GM12878 (cell line): Measurements from ENCODE around the gene MLPH. TPM values are rescaled to one million over a fixed set of nuclear protein-coding genes. Genes with fewer than 3 reads are reported as not detected.

Experiments
- ATAC-seq: fragments of 200-7000 bp; cut with Tn5 transposase; 3 replicates; pipeline ENCODE4 v1.9.1; 2020; ENCODE audit warnings: mild to moderate bottlenecking, moderate library complexity
- BruUV-seq: library from RNA; stranded (reverse); fragments of 400-500 nt; replicated peaks from 2 replicates; lab custom pipeline; 2021; lab: Mats Ljungman, UMichigan
- CTCF ChIA-PET: fragments of 300-600 bp; sonication (Branson Sonifier 250); formaldehyde crosslinking; extraction: SDS; loops from one replicate; lab custom pipeline; 2021; ENCODE audit warnings: inconsistent platforms; lab: Yijun Ruan, JAX
- POLR2A ChIA-PET: fragments of 350-600 bp; formaldehyde crosslinking; extraction: SDS; loops from one replicate; lab custom pipeline; 2021; ENCODE audit warnings: inconsistent platforms; lab: Charles Lee
- RAD21 ChIA-PET: fragments of 300-600 bp; sonication (Branson Sonifier 250); formaldehyde crosslinking; loops from one replicate; lab custom pipeline; 2023; ENCODE audit warnings: antibody characterized with exemption; ENCODE audit not compliant: unreplicated experiment; lab: Charles Lee
- SMC1A ChIA-PET: fragments of 300-600 bp; sonication (Branson Sonifier 250); formaldehyde crosslinking; loops from one replicate; lab custom pipeline; 2023; ENCODE audit not compliant: unreplicated experiment, uncharacterized antibody; lab: Charles Lee
- DNase-seq: peaks from one replicate; pipeline ENCODE4 v3.0.0-alpha.2; 2011; ENCODE audit warnings: low read depth, low spot score
- FAIRE-seq: peaks from 3 replicates; lab custom pipeline; 2011; peaks lifted over from hg19 to GRCh38; lab: Jason Lieb, UNC
- H2AFZ ChIP-seq: 2 replicates; pipeline ENCODE4 v1.6.0; 2011; ENCODE audit warnings: low read depth, low read length, control low read depth; ENCODE audit not compliant: control insufficient read depth
- H3K27ac ChIP-seq: 2 replicates; pipeline ENCODE4 v1.5.1; 2011; ENCODE audit warnings: control low read depth; ENCODE audit not compliant: control insufficient read depth, insufficient read depth
- H3K27me3 ChIP-seq, 2 experiments: replicated peaks in 1 of 2; 2 replicates each; pipeline versions ENCODE4 v1.6.0 to v1.6.1; 2011; ENCODE audit warnings: low read length in 1 of 2; ENCODE audit not compliant: control insufficient read depth in 2 of 2, insufficient read depth in 2 of 2
- H3K36me3 ChIP-seq, 2 experiments: 2 replicates each; pipeline ENCODE4 v1.5.1; 2011; ENCODE audit warnings: low read length in 1 of 2; ENCODE audit not compliant: control insufficient read depth in 2 of 2, insufficient read depth in 2 of 2
- H3K4me1 ChIP-seq: 2 replicates; pipeline ENCODE4 v1.6.1; 2011; ENCODE audit warnings: mild to moderate bottlenecking, low read length, moderate library complexity, mixed read lengths; ENCODE audit not compliant: control insufficient read depth, insufficient read depth
- H3K4me2 ChIP-seq: 2 replicates; pipeline ENCODE4 v1.6.0; 2011; ENCODE audit warnings: control low read depth; ENCODE audit not compliant: control insufficient read depth, insufficient read depth
- H3K4me3 ChIP-seq: fragments of 200-600 bp; sonication (generic); 2 replicates; pipeline ENCODE4 v1.5.1; 2016
- H3K79me2 ChIP-seq: 2 replicates; pipeline ENCODE4 v1.6.0; 2011; ENCODE audit warnings: low read length; ENCODE audit not compliant: control insufficient read depth, insufficient read depth
- H3K9ac ChIP-seq: 2 replicates; pipeline ENCODE4 v1.8.0; 2011; ENCODE audit warnings: low read length, control low read depth, mixed read lengths; ENCODE audit not compliant: control insufficient read depth, insufficient read depth
- H3K9me3 ChIP-seq: replicated peaks from 3 replicates; pipeline ENCODE4 v1.5.1; 2011; ENCODE audit warnings: mild to moderate bottlenecking, low read length; ENCODE audit not compliant: control insufficient read depth, insufficient read depth
- H4K20me1 ChIP-seq: 2 replicates; pipeline ENCODE4 v1.6.0; 2011; ENCODE audit not compliant: control insufficient read depth, insufficient read depth
- CBX5 ChIP-seq: sonication (generic); IDR thresholded peaks from 2 replicates; pipeline ENCODE4 v1.6.1; 2016; ENCODE audit warnings: low read depth, moderate library complexity, mild to moderate bottlenecking, inconsistent platforms
- CEBPZ ChIP-seq: fragments of 150-350 bp; IDR thresholded peaks from 2 replicates; pipeline ENCODE4 v1.6.1; 2016; ENCODE audit warnings: low read depth, low read length
- DPF2 ChIP-seq: fragments of 450-650 bp; IDR thresholded peaks from 2 replicates; pipeline ENCODE4 v1.6.1; 2017; ENCODE audit warnings: mild to moderate bottlenecking
- RAD21 ChIP-seq: IDR thresholded peaks from 2 replicates; pipeline ENCODE4 v1.6.1; 2011; ENCODE audit warnings: mild to moderate bottlenecking, low read depth, low read length, moderate library complexity; ENCODE audit not compliant: insufficient read depth
- SP1 ChIP-seq: IDR thresholded peaks from one replicate; pipeline ENCODE4 v1.6.1; 2011; ENCODE audit warnings: low read depth, low read length
- USF2 ChIP-seq: IDR thresholded peaks from 2 replicates; pipeline ENCODE4 v1.6.1; 2011; ENCODE audit warnings: low read depth, low read length, improper control_type of control experiment, borderline replicate concordance
- WGBS: methylation state at CpG from one replicate; pipeline ENCODE4 v1.1.6; 2016; ENCODE audit warnings: low lambda C conversion rate; ENCODE audit not compliant: insufficient replicate concordance, insufficient coverage; ENCODE audit errors: missing lambda C conversion rate; 5-methylcytosine and 5-hydroxymethylcytosine counted together
- in situ Hi-C: fragments of 300-500 bp; cut with MboI; formaldehyde crosslinking; loops from 9 replicates; pipeline ENCODE4 v1.14.3; 2018; ENCODE audit warnings: mixed read lengths
- intact Hi-C: fragments of 100-400 bp; cut with micrococcal nuclease; formaldehyde crosslinking; loops from one replicate; pipeline ENCODE4 v1.14.2; 2022; ENCODE audit not compliant: unreplicated experiment
- polyA plus RNA-seq, 11 experiments: library from polyadenylated mRNA; depleted of rRNA in 4 of 11; unstranded in 6 of 11; stranded (reverse) in 5 of 11; fragments of >200 nt; fragmentation: Nextera tagmentation in 4 of 11; fragmentation: Illumina TruSeq in 1 of 11; extraction: Ambion mirVana in 4 of 11; extraction: Trizol in 1 of 11; gene quantifications; 1 replicate in 1 of 11; 2 replicates in 10 of 11; pipeline versions ENCODE4 v1.2.1 to v1.2.3, GENCODE V29; 2011 to 2016; ENCODE audit warnings: inconsistent platforms in 2 of 11, missing spikeins in 2 of 11, low read depth in 1 of 11
- total RNA-seq, 4 experiments: library from RNA; depleted of rRNA in 3 of 4; stranded (reverse); fragments of >200 nt in 3 of 4; fragmentation: Illumina TruSeq in 1 of 4; extraction: Trizol in 1 of 4; gene quantifications; 2 replicates each; pipeline versions ENCODE4 v1.2.1 to v1.2.3, GENCODE V29; 2013 to 2021
- TF ChIP-seq, protein P1 (sequence below): fragments of 450-650 bp; IDR thresholded peaks from 2 replicates; pipeline ENCODE4 v1.6.1; 2017; ENCODE audit warnings: borderline replicate concordance
- TF ChIP-seq, protein P2 (sequence below): IDR thresholded peaks from 2 replicates; pipeline ENCODE4 v1.6.1; 2011; ENCODE audit warnings: mild to moderate bottlenecking, low read depth, low read length, moderate library complexity; ENCODE audit not compliant: insufficient replicate concordance
- TF ChIP-seq, protein P3 (sequence below), 3 experiments: IDR thresholded peaks in 2 of 3; conservative IDR thresholded peaks in 1 of 3; 2 replicates each; pipeline ENCODE4 v1.5.1; 2011; ENCODE audit warnings: low read depth in 3 of 3, low read length in 3 of 3, mild to moderate bottlenecking in 3 of 3, control low read depth in 2 of 3, moderate library complexity in 2 of 3, inconsistent platforms in 1 of 3, mixed read lengths in 1 of 3; ENCODE audit not compliant: control insufficient read depth in 2 of 3, insufficient read depth in 1 of 3; ENCODE audit errors: extremely low read depth in 1 of 3

The MLPH gene
- total and polyA plus RNA-seq, 10 of the 15 experiments (the other 5 are each of a cell fraction or from before 2014, with no cell fraction given): 0.16 to 0.85 TPM; not detected in 8

DNA sequence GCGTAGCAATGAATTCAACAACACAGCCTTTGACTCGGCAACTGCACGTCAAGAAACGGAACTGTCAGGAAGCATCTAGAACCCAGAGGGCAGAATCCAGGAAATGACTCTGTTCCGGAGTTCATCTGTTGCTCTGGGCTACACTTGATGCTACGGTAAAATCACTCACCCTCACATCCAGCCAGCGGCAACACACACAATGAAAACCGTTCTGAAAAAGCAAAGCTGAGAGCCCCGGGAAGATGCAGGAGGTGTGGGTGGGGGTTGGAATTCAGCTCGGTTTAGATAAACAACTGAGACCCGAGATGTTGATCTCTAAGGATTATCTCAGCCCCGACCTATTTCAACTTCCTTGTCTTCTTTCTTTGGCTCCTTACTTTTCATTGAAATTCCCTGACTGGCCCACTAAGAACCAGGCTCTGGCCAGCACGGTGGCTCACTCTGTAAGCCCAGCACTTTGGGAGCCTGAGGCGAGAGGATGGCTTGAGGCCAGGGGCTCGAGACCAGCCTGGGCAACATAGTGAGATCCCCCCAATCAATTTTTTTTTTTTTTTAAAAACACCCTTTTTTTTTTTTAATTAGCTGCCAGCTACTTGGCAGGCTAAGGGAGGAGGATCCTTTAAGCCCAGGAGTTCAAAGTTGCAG, 116.8 kb downstream of the MLPH start (continued):
- no peak for TF ChIP-seq CEBPZ

GRCh38 chr2:237604391-237604790, 117.3 kb downstream of the MLPH start:
- H3K4me2 ChIP-seq: no peak overlapping the region
- no peaks in the 10 kb centered on the region for H4K20me1 ChIP-seq
- H3K4me1 ChIP-seq: peaks cover 8% of the 10 kb centered on the region
- FAIRE-seq: no peak
- no peaks in the 10 kb centered on the region for H3K36me3 ChIP-seq
- H2AFZ ChIP-seq: no peak overlapping the region
- intact Hi-C loops (no loop called here), in situ Hi-C loops (no loop called here)
- ATAC-seq: no peak
- no peaks in the 10 kb centered on the region for H3K9me3 ChIP-seq
- 79% methylated on average over 9 of the region's 11 CpGs for WGBS
- ChIA-PET CTCF (interaction anchor here (1.0 to 1.6 kb wide), 3 partner anchors 92 to 170 kb away, joined by 4 to 6 read pairs (median 5); no protein-coding TSS in a partner anchor), SMC1A (interaction anchor here (0.6 to 1.4 kb wide), 5 partner anchors 14 to 141 kb away, joined by 3 to 6 read pairs (median 4); no protein-coding TSS in a partner anchor), RAD21 (interaction anchor here (0.7 to 1.5 kb wide), 6 partner anchors 63 to 483 kb away, joined by 3 to 4 read pairs (median 3); no protein-coding TSS in a partner anchor), POLR2A (interaction anchor here (0.9 kb wide), 3 partner anchors 13 to 68 kb away, joined by 3 read pairs; no protein-coding TSS in a partner anchor)
- no peaks in the 10 kb centered on the region for H3K27me3 ChIP-seq
- DNase-seq: no peak
- BruUV-seq: no TSS peak
- no peaks in the 10 kb centered on the region for H3K79me2 ChIP-seq
- H3K27ac ChIP-seq: no peak overlapping the region
- H3K4me3 ChIP-seq: no peak overlapping the region
- H3K9ac ChIP-seq: no peak overlapping the region
- TF ChIP-seq, protein P1, sequence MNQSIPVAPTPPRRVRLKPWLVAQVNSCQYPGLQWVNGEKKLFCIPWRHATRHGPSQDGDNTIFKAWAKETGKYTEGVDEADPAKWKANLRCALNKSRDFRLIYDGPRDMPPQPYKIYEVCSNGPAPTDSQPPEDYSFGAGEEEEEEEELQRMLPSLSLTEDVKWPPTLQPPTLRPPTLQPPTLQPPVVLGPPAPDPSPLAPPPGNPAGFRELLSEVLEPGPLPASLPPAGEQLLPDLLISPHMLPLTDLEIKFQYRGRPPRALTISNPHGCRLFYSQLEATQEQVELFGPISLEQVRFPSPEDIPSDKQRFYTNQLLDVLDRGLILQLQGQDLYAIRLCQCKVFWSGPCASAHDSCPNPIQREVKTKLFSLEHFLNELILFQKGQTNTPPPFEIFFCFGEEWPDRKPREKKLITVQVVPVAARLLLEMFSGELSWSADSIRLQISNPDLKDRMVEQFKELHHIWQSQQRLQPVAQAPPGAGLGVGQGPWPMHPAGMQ: no peak
- TF ChIP-seq RAD21 (no peak), USF2 (no peak), DPF2 (no peak), CBX5 (no peak), SP1 (no peak)
- TF ChIP-seq, protein P2, sequence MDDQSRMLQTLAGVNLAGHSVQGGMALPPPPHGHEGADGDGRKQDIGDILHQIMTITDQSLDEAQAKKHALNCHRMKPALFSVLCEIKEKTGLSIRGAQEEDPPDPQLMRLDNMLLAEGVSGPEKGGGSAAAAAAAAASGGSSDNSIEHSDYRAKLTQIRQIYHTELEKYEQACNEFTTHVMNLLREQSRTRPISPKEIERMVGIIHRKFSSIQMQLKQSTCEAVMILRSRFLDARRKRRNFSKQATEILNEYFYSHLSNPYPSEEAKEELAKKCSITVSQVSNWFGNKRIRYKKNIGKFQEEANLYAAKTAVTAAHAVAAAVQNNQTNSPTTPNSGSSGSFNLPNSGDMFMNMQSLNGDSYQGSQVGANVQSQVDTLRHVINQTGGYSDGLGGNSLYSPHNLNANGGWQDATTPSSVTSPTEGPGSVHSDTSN: no peak
- TF ChIP-seq, protein P3, sequence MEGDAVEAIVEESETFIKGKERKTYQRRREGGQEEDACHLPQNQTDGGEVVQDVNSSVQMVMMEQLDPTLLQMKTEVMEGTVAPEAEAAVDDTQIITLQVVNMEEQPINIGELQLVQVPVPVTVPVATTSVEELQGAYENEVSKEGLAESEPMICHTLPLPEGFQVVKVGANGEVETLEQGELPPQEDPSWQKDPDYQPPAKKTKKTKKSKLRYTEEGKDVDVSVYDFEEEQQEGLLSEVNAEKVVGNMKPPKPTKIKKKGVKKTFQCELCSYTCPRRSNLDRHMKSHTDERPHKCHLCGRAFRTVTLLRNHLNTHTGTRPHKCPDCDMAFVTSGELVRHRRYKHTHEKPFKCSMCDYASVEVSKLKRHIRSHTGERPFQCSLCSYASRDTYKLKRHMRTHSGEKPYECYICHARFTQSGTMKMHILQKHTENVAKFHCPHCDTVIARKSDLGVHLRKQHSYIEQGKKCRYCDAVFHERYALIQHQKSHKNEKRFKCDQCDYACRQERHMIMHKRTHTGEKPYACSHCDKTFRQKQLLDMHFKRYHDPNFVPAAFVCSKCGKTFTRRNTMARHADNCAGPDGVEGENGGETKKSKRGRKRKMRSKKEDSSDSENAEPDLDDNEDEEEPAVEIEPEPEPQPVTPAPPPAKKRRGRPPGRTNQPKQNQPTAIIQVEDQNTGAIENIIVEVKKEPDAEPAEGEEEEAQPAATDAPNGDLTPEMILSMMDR (IDR thresholded peaks at IDR 0.05 in 2 of 3, conservative IDR thresholded peaks at IDR 0.05 in 1 of 3; ENCODE audit: control insufficient read depth in 2 of 3, extremely low read depth in 1 of 3, insufficient read depth in 1 of 3, low read depth in 3 of 3, low read length in 3 of 3): no peak
